Ishikawa (cell line): ENCODE measurements around the gene NCF4.

Experiments
- CEBPB ChIP-seq: IDR thresholded peaks from 2 replicates; pipeline ENCODE4 v1.6.1; 2012
- CREB1 ChIP-seq: IDR thresholded peaks from 2 replicates; pipeline ENCODE4 v1.6.1; 2012; ENCODE audit warnings: low read depth
- EGR1 ChIP-seq: IDR thresholded peaks from 2 replicates; pipeline ENCODE4 v1.6.1; 2012
- EP300 ChIP-seq: IDR thresholded peaks from 2 replicates; pipeline ENCODE4 v1.6.1; 2012; ENCODE audit warnings: borderline replicate concordance
- FOXM1 ChIP-seq: IDR thresholded peaks from 2 replicates; pipeline ENCODE4 v1.6.1; 2012; ENCODE audit warnings: low read depth, borderline replicate concordance
- NFIC ChIP-seq: IDR thresholded peaks from 2 replicates; pipeline ENCODE4 v1.6.1; 2012
- RAD21 ChIP-seq: IDR thresholded peaks from 2 replicates; pipeline ENCODE4 v1.6.1; 2012; ENCODE audit warnings: low read depth
- TAF1 ChIP-seq: IDR thresholded peaks from 2 replicates; pipeline ENCODE4 v1.6.1; 2012; ENCODE audit warnings: low read depth, mild to moderate bottlenecking
- TCF12 ChIP-seq: IDR thresholded peaks from 2 replicates; pipeline ENCODE4 v1.6.1; 2012; ENCODE audit warnings: low read depth
- TEAD4 ChIP-seq: IDR thresholded peaks from 2 replicates; pipeline ENCODE4 v1.6.1; 2012
- YY1 ChIP-seq: IDR thresholded peaks from 2 replicates; pipeline ENCODE4 v1.6.1; 2012; ENCODE audit warnings: low read depth
- ZBTB7A ChIP-seq: IDR thresholded peaks from 2 replicates; pipeline ENCODE4 v1.6.1; 2012; ENCODE audit warnings: low read depth
- TF ChIP-seq, protein P1 (sequence below): IDR thresholded peaks from 2 replicates; pipeline ENCODE4 v1.6.1; 2012; ENCODE audit warnings: low read depth, mild to moderate bottlenecking
- TF ChIP-seq, protein P2 (sequence below): IDR thresholded peaks from 2 replicates; pipeline ENCODE4 v1.6.1; 2012
- TF ChIP-seq, protein P3 (sequence below): IDR thresholded peaks from 2 replicates; pipeline ENCODE4 v1.6.1; 2012

NCF4 gene

DNA sequence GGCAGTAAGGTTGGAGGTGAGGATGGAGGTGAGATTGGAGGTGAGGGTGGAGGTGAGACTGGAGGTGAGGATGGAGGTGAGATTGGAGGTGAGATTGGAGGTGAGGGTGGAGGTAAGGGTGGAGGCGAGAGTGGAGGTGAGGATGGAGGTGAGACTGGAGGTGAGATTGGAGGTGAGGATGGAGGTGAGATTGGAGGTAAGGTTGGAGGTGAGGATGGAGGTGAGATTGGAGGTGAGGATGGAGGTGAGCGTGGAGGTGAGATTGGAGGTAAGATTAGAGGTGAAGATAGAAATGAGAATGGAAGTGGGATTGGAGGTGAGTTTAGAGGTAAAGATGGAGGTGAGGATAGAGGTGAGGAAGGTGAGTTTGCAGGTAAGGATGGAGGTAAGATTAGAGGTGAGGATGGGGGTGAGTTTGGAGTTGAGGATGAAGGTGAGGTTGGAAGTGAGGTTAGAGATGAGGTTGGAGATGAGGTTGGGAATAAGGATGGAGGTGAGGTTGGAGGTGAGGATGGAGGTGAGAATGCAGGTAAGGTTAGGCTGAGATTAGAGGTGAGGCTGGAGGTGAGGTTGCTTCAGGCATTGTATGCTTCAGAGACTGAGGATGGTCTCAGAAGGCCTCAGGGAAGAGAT, 12.2 kb downstream of the NCF4 start:
- TF ChIP-seq CREB1 (no peak), YY1 (no peak), ZBTB7A (no peak), TCF12 (no peak), RAD21 (no peak), EGR1 (no peak), NFIC (no peak), CEBPB (no peak), TAF1 (no peak), FOXM1 (no peak)
- TF ChIP-seq, protein P1, sequence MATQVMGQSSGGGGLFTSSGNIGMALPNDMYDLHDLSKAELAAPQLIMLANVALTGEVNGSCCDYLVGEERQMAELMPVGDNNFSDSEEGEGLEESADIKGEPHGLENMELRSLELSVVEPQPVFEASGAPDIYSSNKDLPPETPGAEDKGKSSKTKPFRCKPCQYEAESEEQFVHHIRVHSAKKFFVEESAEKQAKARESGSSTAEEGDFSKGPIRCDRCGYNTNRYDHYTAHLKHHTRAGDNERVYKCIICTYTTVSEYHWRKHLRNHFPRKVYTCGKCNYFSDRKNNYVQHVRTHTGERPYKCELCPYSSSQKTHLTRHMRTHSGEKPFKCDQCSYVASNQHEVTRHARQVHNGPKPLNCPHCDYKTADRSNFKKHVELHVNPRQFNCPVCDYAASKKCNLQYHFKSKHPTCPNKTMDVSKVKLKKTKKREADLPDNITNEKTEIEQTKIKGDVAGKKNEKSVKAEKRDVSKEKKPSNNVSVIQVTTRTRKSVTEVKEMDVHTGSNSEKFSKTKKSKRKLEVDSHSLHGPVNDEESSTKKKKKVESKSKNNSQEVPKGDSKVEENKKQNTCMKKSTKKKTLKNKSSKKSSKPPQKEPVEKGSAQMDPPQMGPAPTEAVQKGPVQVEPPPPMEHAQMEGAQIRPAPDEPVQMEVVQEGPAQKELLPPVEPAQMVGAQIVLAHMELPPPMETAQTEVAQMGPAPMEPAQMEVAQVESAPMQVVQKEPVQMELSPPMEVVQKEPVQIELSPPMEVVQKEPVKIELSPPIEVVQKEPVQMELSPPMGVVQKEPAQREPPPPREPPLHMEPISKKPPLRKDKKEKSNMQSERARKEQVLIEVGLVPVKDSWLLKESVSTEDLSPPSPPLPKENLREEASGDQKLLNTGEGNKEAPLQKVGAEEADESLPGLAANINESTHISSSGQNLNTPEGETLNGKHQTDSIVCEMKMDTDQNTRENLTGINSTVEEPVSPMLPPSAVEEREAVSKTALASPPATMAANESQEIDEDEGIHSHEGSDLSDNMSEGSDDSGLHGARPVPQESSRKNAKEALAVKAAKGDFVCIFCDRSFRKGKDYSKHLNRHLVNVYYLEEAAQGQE: no peak
- TF ChIP-seq, protein P2, sequence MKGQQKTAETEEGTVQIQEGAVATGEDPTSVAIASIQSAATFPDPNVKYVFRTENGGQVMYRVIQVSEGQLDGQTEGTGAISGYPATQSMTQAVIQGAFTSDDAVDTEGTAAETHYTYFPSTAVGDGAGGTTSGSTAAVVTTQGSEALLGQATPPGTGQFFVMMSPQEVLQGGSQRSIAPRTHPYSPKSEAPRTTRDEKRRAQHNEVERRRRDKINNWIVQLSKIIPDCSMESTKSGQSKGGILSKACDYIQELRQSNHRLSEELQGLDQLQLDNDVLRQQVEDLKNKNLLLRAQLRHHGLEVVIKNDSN: no peak

DNA sequence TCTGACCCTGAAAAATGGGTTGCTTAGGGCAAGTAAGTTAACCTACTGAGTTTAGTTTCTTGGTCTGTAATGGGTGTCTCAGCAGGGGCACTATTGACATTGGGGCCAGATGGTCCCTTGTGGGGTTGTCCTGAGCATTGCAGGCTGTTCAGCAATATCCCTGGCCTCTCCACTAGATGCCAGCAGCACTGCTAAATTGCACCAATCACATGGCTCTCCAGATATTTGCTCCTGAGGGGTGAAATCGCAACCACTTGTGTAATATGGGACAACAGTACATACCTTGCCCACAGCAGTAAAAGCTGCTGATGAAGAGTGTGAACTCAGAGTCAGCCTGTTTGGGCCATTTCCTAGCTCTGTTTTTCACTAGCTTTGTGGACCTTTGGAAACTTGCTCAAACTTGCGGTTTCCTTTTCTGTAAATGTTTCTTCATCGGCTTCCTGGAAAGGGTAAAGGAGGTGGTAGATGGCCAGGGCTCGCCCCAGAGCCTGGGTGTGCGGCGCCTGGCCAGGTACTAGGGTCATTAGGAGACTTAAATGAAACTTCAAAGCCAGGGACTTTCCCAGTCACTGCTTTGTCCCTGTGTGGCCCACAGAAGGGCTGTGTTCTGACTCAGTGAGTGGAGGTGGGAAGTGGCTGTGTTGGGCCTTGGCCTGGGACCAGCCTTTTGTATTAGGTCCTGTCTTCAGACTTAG, 13.0 kb downstream of the NCF4 start:
- TF ChIP-seq RAD21: peak; percentile 28; the same call in 1 of the 2 replicates
- no peak for TF ChIP-seq ZBTB7A

DNA sequence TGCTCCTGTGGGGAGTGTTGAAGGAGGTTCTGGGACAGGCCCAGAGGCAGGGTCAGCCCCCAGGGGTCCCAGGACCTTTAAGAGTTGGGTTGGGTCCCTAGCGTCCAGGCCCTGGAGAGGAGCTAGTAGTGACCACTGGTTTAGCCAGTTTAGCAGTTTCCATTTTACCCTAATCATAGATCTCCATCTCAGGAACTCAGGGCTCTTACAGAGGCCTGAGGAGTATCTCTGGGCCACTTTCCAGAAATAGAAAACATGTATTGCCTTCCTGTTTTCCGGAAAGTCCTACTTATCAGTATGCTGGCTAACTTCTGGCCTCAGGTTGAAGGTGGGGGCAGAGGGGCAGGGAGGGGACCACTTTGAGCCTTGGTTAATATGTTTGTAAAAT, 13.5 kb downstream of the NCF4 start:
- TF ChIP-seq YY1 (no peak), FOXM1 (no peak), TAF1 (no peak), TEAD4 (no peak), EP300 (no peak), TCF12 (no peak), NFIC (no peak), CEBPB (no peak), CREB1 (no peak), EGR1 (no peak), RAD21 (no peak), ZBTB7A (no peak)
- TF ChIP-seq, protein P1: no peak
- TF ChIP-seq, protein P3, sequence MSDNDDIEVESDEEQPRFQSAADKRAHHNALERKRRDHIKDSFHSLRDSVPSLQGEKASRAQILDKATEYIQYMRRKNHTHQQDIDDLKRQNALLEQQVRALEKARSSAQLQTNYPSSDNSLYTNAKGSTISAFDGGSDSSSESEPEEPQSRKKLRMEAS: no peak
- TF ChIP-seq, protein P2: no peak

DNA sequence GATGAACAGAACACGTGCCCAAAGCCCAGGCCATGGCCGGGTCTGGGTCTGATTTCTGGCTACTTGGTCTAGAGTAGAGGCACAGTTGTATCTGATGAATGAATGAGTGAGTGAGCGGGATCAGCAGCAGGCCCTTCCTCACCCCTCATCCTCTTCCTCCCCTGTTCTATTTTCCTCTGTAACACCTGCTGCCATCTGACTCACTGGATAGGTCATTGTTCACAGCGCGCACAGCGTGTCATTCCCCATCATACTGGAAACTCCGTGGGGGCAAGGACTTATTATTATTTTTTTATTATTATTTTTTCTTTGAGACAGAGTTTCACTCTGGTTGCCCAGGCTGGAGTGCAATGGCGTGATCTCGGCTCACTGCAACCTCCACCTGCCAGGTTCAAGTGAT, 13.9 kb downstream of the NCF4 start:
- TF ChIP-seq EP300 (no peak), CEBPB (no peak), TCF12 (no peak), TAF1 (no peak), CREB1 (no peak), RAD21 (no peak), TEAD4 (no peak), FOXM1 (no peak), YY1 (no peak), EGR1 (no peak), NFIC (no peak), ZBTB7A (no peak)
- TF ChIP-seq, protein P1: no peak
- TF ChIP-seq, protein P3: no peak
- TF ChIP-seq, protein P2: no peak
